HG03159 (cell line): ENCODE results near the gene MLLT6.

Experiments used
- ATAC-seq: cut with Tn5 transposase; IDR thresholded peaks from one replicate; pipeline ENCODE4 v1.9.1; 2021; ENCODE audit warnings: mild to moderate bottlenecking, moderate library complexity; ENCODE audit not compliant: unreplicated experiment

MLLT6 gene

DNA sequence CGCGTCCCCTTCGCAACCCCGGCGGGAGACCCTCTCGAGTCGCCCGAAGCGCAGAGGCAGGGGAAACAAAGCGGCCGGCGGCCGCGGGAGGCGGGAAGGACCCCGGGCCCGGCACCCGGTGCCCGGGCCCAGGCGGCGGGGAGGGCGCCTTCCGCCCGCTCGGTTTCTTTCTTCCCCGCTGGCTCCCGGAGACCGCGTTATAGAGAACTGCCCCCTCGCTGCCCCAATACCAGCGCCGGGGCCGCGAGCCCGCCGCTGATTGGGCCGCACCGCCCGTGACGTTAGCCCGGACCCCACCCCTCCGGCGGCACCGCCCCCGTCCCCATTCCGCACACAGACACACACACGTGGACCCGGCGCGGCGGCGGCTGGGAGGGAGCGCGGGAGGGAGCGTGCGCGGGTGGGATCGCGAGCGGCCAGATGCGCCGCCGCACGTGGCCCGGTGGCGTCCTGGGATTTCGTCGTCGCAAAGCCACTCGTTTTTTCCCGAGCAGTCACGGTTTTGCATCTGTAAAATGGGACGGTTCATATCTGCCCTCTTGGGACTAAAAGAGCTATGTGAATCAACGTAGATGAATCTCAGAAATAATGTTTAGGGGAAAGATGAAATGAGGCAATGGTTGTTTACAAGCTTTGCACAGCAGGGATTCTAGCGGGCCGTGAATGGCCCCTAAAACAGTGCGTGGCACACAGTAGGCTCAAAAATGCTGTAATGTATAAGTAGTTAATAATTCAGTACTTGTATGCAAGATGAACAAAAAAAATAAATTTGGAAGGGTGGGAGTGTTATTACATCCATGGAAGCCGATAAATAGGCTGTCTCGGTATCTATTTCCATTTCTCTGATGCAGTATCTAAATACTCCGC lies 30.1 kb upstream of the MLLT6 start, which contains the start of gene EPOP:
EPOP (minus strand) TSS at position 209 of the 867 bp plus-strand sequence. CDS start 462 bp downstream, outside the sequence.
- ATAC-seq, result no peak

DNA sequence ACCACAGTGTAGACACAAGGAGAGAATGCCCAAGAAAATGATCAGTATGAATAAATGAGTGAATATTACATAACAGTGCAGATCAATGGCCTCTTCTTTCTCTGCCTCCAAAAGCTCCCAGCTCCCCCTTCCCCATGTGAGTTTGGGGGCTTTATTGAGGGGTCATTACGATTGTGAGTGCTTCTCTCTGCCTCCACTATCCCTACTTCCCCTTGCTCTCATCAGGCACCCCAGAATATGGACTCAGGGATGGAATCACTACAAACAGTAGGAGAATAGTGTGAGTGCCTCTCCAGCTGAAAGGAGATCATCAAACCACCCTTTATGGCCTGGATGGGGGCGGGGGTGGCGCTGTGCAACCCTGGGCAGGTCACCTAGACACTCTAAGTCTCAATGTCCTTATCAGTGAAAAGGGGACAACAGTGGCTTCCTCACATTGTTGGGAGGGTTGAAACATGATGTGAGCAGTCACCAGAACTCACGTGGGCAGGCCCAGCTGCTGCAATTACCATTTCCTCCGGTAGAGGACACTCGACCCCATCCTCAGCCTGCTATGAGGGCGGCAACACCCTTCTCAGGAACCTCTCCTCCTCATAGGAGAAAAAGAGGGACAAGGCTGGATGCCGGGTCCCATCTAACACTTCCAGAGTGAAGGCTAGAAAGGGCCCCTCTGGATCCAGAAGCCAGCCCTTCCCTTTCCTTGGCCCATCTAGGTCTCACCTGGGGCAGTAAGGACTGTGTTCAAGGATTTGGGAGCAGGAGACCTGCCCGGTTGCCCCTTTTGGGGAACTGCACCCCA lies 28.2 kb upstream of the MLLT6 start:
- ATAC-seq, result no peak

- ATAC-seq, result no peak
These were observed 27.3 kb upstream of the MLLT6 start for GRCh38 chr17:38677819-38678218.

DNA sequence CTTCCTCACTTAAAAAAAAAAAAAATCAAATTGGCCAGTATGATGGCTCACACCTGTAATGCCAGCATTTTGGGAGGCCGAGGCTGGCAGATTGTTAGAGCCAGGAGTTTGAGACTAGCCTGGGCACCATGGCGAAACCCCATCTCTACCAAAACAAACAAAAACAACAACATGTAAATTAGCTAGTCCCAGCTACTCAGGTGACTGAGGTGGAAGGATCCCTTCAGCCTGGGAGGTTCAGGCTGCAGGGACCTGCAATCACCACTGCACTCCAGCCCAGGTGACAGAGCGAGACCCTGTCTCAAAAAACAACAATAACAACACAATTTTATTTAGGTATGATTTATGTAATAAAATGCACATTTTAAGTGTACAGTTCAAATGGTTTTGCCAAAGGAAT lies 24.0 kb upstream of the MLLT6 start:
- ATAC-seq, result no peak

DNA sequence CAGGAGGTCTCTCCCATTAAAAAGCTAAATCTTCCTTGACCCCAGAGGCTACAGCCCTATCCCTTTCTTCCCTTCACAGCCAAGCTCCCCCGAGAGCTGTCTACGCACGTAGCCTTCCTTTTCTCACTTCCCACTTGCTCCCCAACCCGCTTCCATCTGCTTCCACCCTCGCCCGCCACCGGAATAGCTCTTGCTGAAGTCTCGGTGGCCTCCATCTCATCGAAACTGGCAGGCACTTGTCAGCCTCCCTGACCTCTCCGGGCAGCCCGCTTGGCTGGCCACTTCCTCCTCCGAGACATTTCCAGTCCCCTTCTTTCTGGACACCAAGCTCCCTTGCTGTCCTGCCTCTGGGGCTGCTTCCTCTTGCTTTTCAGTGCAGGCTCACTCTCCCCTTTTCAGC lies 19.6 kb upstream of the MLLT6 start:
- no peak for ATAC-seq

GRCh38 chr17:38687286-38687685 lies 17.8 kb upstream of the MLLT6 start:
- ATAC-seq, result no peak

- no peak for ATAC-seq
These were observed 14.7 kb upstream of the MLLT6 start for GRCh38 chr17:38690386-38690785.

GRCh38 chr17:38691154-38691553 lies 13.9 kb upstream of the MLLT6 start:
- ATAC-seq, result no peak

GRCh38 chr17:38693700-38694329 lies 11.3 kb upstream of the MLLT6 start:
- no peak for ATAC-seq

DNA sequence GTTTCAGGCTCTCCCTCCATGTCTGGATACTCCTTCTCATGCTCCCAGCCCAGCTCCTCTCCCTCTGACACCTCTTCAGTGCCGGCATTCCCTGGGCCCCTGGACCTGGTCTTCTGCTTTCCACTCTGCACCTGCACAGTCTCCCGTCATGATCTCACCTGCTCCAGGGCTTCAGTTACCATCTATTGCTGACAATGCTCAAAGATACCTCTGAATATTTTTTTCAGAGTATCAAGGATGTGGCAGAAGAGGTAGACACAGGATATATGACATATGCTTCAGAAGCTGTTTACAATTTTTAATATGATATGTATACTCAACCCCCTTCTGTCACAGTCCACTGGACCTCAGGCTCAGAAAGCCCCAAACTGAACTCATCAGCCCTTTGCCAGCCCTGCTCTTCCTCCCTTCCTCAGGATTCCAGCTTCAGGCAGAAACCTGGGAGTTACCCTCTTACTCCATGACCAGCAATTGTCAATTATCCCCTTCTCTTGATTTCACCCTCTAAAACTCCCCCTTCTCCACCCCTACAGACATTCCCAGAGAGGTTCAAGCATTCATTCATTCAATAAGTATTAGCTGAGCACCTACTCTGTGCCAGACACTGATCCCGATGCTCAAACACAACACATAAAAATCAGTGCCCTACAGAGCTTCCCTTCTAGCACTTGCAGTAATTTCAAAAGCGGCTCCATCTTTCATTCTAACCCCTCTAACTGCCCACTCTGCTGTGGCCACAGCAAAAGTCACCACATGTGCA lies 7.8 kb upstream of the MLLT6 start:
- ATAC-seq, result no peak

DNA sequence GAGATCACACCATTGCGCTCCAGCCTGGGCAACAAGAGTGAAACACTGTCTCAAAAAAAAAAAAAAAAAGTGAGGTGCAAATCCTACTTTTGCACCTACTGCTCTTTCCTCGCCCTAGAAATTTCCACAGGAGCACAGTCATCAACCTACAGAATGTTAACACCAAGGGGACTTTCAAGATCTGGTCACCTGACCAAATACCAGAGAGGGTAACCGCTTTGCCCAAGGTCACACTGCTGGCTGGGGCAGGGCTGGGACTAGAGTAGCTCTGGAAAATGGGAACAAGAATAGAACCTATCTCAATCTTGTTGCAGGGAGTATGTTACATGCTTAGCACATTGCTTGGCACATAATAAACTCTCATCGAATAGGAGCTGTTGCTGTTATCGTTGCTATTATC lies 6.3 kb upstream of the MLLT6 start:
- no peak for ATAC-seq

DNA sequence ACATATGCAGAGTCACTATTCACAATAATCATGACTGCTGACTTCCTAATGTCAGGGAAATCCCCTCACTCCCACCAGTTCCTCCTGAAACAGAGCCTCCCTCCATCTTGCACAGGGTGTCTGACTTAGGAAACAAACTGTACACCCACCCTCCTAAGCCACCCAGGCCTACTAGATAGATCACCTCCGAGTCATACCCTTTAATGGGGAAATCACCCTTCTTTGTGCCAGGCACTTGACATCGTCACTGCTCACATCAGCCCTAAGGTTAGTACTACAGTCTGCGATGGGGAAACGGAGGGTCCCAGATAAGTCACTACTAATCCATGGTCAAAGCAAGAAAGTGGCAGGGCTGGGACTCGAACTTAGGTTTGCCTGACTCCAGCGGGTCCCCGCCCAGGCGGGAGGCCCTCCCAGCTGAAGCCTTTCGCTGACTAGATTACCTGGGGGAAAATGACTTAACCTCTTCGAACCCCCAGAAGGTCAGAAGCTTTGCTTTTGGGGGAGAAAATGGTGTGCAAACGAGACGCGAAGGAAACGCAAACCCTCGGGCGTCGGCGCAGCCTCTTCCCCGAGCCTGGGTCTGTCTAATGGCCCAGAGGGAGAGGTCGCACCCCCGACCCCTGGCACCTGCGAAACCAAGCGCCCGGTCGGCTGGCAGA lies 3.4 kb upstream of the MLLT6 start:
- peak; percentile 20 for ATAC-seq

DNA sequence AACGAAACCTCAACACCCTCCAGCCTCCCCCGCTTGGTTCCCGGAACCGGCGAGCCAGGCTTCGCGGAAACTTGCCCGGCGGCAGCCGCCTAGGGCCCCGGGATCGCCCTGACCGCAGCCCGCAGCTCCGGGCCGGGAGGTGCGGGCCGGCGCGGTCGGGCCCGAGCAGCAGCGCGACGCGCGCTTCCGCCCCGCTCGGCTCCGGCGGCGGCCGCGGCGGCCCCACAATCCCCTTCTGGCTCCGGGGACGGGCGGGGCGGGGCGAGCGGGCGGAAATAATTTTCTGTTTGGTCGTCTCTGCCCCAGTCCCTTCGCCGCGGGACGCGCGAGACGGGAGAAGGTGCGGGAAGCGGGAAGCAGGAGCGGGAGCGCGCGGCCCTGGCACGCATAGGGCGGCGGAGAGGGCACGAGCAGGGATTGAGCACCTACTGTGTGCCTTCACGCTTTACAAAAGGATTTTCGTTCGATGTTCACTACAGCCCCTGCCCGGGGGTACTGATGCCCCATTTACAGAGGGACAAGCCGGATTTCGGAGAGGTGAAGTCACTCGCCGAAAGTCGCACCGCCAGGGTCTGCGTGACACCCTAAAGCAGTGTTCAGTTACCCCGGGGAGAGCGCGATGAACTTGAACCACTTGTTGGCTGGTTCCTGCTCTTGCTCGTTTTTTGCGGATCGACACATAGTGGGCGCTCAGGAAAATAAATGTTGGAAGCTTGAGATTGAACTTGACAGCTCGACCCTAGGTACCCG lies 2.7 kb upstream of the MLLT6 start:
- peak; percentile 33 for ATAC-seq

- no peak for ATAC-seq
These were observed 1.9 kb upstream of the MLLT6 start for GRCh38 chr17:38702916-38703741.

DNA sequence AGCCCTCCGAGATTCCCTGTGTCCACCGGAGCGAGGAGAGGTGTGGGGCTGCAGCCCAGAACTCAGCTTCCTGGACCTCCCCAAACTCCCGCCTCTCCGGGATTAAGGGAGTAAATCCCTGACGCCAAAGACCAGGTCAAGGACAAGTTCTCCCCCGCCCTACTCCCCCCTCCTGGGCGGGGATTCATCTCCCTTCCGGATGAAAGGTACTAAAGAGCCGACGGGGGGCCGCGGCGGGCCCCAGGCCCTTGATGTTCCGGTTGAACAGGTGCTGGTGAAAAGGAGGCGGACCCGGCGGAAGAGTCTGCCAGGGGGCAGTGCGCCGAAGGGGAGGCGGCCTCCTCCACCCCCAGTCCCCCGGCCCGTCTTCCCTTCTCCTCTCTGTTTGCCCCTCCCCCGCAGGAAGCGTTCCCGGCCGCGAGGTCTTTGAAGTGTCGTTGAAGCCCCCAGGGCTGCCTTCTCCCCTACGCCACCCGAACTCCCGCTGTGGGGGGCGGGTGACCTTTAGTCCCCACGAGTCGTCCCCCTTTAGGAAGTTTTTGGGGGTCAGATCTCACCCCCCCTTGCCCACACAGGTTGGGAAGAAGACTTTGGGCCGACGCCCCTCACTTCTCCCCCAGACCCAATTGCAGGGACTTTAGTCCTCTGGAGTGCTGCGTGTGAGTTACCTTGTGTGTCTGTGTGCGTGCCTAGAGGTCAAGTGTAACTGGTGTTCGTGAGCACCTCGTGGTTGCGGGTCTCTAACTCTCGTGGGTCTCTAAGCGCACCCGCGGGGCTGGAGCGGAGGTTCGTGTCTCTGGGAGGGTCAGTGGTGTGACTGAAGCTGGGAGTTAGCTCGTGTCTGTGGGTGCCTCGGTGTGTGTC lies 1.1 kb upstream of the MLLT6 start:
- ATAC-seq, result no peak

DNA sequence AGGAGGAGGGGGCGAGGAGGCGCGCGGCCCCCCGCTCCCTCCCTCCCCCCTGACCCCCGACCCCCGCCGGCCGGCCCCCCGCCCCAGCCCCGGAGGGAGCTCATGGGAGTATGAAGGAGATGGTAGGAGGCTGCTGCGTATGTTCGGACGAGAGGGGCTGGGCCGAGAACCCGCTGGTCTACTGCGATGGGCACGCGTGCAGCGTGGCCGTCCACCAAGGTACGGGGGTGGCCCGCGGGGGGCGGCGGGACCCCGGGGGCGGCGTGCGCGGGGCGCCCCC lies 390 bp downstream of the MLLT6 start:
- no peak for ATAC-seq

GRCh38 chr17:38705803-38706504 lies 881 bp downstream of the MLLT6 start:
- ATAC-seq, result no peak
